Heart left ventricle (tissue), 13 donors: ENCODE results near the gene WDR70.

Experiments
- POLR2A ChIP-seq, 2 donors: fragments of 450-650 bp; IDR thresholded peaks; one replicate each; pipeline ENCODE4 v1.6.1; 2017; ENCODE audit warnings: antibody characterized with exemption in 2 of 2, mild to moderate bottlenecking in 2 of 2, moderate library complexity in 2 of 2
- TF ChIP-seq, protein P1 (sequence below), 12 donors: fragments of 200-600 bp; sonication (generic) in 4 of 12; IDR thresholded peaks; one replicate each; pipeline versions ENCODE4 v1.5.0 to v1.8.0; 2018 to 2022; ENCODE audit warnings: antibody characterized with exemption in 12 of 12, mild to moderate bottlenecking in 5 of 12
- donor health status: ischemic (EF 13 %, LVEDD 7.1; RV severe dilation, severe dysfunction).
- donor health status: DM: no; HTN: yes; CAD: no.
- donor health status: DM: no; HTN: no; CAD: no.
- donor health status: ischemic (EF 25% LVEDD 6.9; RV normal size, moderate dysfunction).
- donor health status: ischemic (EF 25% LVEDD 5.7; RV mildly dilated, moderate dysfunction).
- donor health status: ischemic (EF 35%, LVEDD 5.7; RV mildly dilated, moderate dysfunction).
- donor health status: nonischemic (EF 11% LVEDD 7.7; RV severe dilation, severe dysfunction).
- donor health status: DM: yes; HTN: yes; CAD: no.
- donor health status: PGD.
- donor health status: ischemic (EF 29% LVEDD 5.4; RV normal size, mild dysfunction).
- donor health status: nonischemic (EF 23%, LVEDD 6.1; RV moderate dilation, normal function).

DNA sequence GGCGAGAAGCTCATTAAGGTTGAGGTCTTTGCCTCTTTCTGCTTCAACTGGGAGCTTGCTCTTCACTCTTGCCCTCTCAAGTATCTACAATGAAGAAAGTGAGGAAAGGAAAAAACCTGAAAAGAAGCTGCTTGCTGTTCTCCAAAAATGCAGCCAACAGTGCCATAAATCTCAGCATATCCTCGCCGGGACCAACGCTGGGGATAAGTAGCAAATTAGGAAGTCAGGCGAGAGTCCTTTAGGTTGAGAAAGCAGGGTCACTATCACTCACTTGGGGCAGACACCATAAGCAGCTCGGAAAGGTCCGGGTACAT, 8.6 kb upstream of the WDR70 start:
- TF ChIP-seq, protein P1, sequence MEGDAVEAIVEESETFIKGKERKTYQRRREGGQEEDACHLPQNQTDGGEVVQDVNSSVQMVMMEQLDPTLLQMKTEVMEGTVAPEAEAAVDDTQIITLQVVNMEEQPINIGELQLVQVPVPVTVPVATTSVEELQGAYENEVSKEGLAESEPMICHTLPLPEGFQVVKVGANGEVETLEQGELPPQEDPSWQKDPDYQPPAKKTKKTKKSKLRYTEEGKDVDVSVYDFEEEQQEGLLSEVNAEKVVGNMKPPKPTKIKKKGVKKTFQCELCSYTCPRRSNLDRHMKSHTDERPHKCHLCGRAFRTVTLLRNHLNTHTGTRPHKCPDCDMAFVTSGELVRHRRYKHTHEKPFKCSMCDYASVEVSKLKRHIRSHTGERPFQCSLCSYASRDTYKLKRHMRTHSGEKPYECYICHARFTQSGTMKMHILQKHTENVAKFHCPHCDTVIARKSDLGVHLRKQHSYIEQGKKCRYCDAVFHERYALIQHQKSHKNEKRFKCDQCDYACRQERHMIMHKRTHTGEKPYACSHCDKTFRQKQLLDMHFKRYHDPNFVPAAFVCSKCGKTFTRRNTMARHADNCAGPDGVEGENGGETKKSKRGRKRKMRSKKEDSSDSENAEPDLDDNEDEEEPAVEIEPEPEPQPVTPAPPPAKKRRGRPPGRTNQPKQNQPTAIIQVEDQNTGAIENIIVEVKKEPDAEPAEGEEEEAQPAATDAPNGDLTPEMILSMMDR (IDR thresholded peaks at IDR 0.05) = no peak
- no peak for TF ChIP-seq POLR2A (IDR thresholded peaks at IDR 0.05)
